CD4-positive, alpha-beta T cell treated with Interleukin-17A for 4 hours (primary cell): Measurements from ENCODE around the gene MAMDC2.

Experiments used
- DNase-seq: peaks from one replicate; pipeline ENCODE4 v3.0.0-alpha.2; 2020; ENCODE audit warnings: mixed read lengths

The MAMDC2 gene

GRCh38 chr9:70040376-70040903 lies 3.2 kb upstream of the MAMDC2 start:
- no peak for DNase-seq

GRCh38 chr9:70042461-70043215 lies 1.0 kb upstream of the MAMDC2 start:
- DNase-seq: no peak

- DNase-seq: no peak
Observed at GRCh38 chr9:70043285-70043684, 363 bp upstream of the MAMDC2 start.

GRCh38 chr9:70044490-70045307 lies 1.1 kb downstream of the MAMDC2 start:
- no peak for DNase-seq

- DNase-seq: no peak
Observed at GRCh38 chr9:70045452-70045851, 1.8 kb downstream of the MAMDC2 start.

- DNase-seq: no peak
Observed at GRCh38 chr9:70046274-70047070, 2.8 kb downstream of the MAMDC2 start.

GRCh38 chr9:70049236-70049635 lies 5.6 kb downstream of the MAMDC2 start:
- no peak for DNase-seq

- DNase-seq: no peak
Observed at GRCh38 chr9:70049672-70050271, 6.1 kb downstream of the MAMDC2 start.

GRCh38 chr9:70052768-70053167 lies 9.1 kb downstream of the MAMDC2 start:
- DNase-seq: no peak

- DNase-seq: no peak
Observed at GRCh38 chr9:70053864-70054263, 10.2 kb downstream of the MAMDC2 start.

GRCh38 chr9:70054521-70054920 lies 10.9 kb downstream of the MAMDC2 start:
- DNase-seq: no peak

- DNase-seq: no peak
Observed at GRCh38 chr9:70055406-70056210, 12.0 kb downstream of the MAMDC2 start.

GRCh38 chr9:70056211-70056944 lies 12.7 kb downstream of the MAMDC2 start:
- DNase-seq: no peak

- no peak for DNase-seq
Observed at GRCh38 chr9:70058569-70059116, 15.0 kb downstream of the MAMDC2 start.

GRCh38 chr9:70060148-70060882 lies 16.7 kb downstream of the MAMDC2 start:
- no peak for DNase-seq

GRCh38 chr9:70060883-70061507 lies 17.3 kb downstream of the MAMDC2 start:
- no peak for DNase-seq

GRCh38 chr9:70061776-70062175 lies 18.1 kb downstream of the MAMDC2 start:
- DNase-seq: no peak

- no peak for DNase-seq
Observed at GRCh38 chr9:70064496-70064895, 20.8 kb downstream of the MAMDC2 start.

GRCh38 chr9:70065572-70065971 lies 21.9 kb downstream of the MAMDC2 start:
- DNase-seq: no peak

- no peak for DNase-seq
Observed at GRCh38 chr9:70066418-70066817, 22.8 kb downstream of the MAMDC2 start.
